NCI-H446 (cell line): Measurements from ENCODE around the gene ALPK3.

Source experiments
- DNase-seq, 2 experiments: peaks; one replicate each; lab custom pipeline; 2025; lab: John Stamatoyannopoulos, UW

Gene ALPK3

GRCh38 chr15:84824260-84825007, 7.3 kb downstream of the ALPK3 start:
- no peak for DNase-seq

GRCh38 chr15:84826369-84826823, 9.2 kb downstream of the ALPK3 start:
- DNase-seq: no peak

- DNase-seq: no peak
These were observed 10.1 kb downstream of the ALPK3 start for GRCh38 chr15:84827246-84827645.

GRCh38 chr15:84828086-84828908, 11.1 kb downstream of the ALPK3 start:
- no peak for DNase-seq

GRCh38 chr15:84829428-84829827, 12.3 kb downstream of the ALPK3 start:
- DNase-seq: no peak

GRCh38 chr15:84830036-84830435, 12.9 kb downstream of the ALPK3 start:
- DNase-seq: no peak

GRCh38 chr15:84831028-84831427, 13.9 kb downstream of the ALPK3 start:
- DNase-seq: no peak

GRCh38 chr15:84831613-84832012, 14.5 kb downstream of the ALPK3 start:
- no peak for DNase-seq

- DNase-seq: no peak
These were observed 15.4 kb downstream of the ALPK3 start for GRCh38 chr15:84832448-84833040.

GRCh38 chr15:84833447-84834228, 16.5 kb downstream of the ALPK3 start:
- DNase-seq: no peak

GRCh38 chr15:84834229-84834955, 17.2 kb downstream of the ALPK3 start:
- DNase-seq: no peak

GRCh38 chr15:84834969-84835368, 17.8 kb downstream of the ALPK3 start:
- no peak for DNase-seq

- DNase-seq: no peak
These were observed 18.6 kb downstream of the ALPK3 start for GRCh38 chr15:84835661-84836337.

GRCh38 chr15:84836844-84837243, 19.7 kb downstream of the ALPK3 start:
- no peak for DNase-seq

- no peak for DNase-seq
These were observed 22.6 kb downstream of the ALPK3 start for GRCh38 chr15:84839714-84840113.

- DNase-seq: no peak
These were observed 23.1 kb downstream of the ALPK3 start for GRCh38 chr15:84840255-84840654.

- no peak for DNase-seq
These were observed 23.7 kb downstream of the ALPK3 start for GRCh38 chr15:84840741-84841429.

- DNase-seq: no peak
These were observed 25.6 kb downstream of the ALPK3 start for GRCh38 chr15:84842781-84843180.

GRCh38 chr15:84844964-84845363, 27.8 kb downstream of the ALPK3 start:
- no peak for DNase-seq

GRCh38 chr15:84845631-84846030, 28.5 kb downstream of the ALPK3 start:
- peak in 1 of 2 experiments; percentile 37 for DNase-seq
